HG03460 (cell line): ENCODE results near the gene RB1.
A peak's percentile ranks its signal among the peaks of the same experiment; 100 is the strongest.

Experiments
- ATAC-seq: cut with Tn5 transposase; IDR thresholded peaks from one replicate; pipeline ENCODE4 v1.9.1; 2021; ENCODE audit not compliant: unreplicated experiment

RB1 gene

DNA sequence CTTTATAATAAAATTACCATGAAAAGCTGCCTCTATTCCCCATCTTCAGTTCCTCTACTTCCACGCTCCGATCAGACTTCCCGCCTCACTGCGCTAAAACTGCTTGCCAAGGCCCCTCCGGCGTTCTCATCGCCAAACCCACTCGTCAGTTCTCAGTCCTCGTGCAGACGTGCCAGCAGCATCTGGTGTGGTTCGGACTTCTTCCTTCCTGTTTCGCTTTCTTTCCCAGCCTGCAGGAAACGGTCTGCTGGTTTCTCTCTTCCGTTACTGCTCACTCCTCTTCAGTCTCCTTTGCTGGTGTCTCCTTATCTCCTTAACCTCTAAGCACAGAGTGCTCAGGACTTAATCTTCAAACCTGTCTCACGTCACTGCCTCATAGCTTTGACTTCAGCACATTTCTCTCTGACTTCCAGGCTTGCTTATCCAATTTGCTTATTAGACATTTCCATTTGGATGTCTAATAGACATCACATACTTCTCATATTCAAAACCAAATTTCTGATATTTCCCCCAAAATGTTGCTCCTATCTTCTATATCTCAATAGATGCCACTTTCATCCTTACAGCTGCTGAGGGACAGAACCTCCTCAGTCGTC lies 189.0 kb downstream of the RB1 start:
- peak; percentile 85 for ATAC-seq

DNA sequence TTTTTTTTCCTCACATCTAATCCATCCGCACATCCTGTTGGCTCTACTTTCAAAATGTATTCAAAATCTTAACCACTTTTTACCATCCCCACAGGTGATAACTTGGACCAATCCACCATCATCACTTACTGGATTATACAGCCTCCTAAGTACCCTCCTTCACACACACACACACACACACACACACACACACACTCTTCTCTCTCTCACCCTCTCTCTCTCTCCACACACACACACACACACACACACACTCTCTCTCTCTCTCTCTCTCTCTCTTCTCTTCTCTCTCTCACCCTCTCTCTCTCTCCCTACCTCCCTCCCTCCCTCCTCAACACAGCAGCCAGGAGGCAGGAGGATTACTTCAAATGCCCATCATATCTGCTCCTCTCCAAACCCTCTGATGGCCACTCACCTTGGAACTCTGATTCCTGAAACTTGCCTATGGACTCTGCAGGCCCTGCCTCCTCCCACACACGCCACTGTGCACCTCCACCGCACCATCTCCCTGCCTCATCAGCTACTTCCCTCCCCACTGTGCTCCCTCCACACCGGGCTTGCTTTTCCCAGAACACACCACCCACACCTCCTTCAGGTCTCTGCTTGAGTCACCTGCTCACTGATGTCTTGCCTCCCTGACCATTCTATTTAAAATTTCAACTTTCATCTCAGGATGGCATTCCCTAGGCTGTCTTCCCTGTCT lies 189.7 kb downstream of the RB1 start:
- no peak for ATAC-seq

DNA sequence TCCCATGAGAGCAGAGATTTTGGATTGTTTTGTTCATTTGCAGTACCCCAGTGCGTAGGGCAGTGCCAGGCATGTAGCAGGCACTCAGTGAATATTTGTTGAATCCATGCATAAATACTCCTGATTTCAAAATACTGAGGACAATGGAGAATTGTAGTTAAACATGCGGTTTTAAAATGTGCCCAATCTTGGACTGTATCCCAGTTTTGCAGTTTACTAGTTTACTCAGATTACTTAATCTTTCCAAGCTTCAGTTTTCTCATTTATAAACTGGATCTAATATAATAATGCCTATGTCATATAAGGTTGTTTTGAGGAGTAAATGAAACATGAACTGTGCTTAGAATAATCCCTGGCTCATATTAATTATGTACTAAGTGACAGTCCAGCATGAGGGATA lies 190.3 kb downstream of the RB1 start:
- ATAC-seq = no peak

DNA sequence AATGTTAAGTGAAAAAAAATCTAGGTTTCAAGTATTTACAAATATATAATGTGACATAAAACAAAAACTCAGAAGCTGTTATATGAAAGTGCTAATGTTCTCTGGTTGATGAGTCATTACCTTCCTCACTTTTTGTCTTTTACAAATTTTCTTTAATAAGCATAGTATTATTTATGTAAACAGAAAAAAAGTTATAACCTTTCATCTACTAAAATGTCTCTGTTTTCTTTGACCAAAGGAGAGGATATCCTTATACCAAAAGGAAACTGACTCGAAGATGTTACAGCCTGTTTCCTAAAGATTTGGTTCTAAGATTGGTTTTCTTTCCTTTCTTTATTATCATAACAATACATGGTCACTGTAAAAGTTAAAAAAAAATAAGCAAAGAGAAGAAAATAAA lies 191.3 kb downstream of the RB1 start:
- no peak for ATAC-seq

DNA sequence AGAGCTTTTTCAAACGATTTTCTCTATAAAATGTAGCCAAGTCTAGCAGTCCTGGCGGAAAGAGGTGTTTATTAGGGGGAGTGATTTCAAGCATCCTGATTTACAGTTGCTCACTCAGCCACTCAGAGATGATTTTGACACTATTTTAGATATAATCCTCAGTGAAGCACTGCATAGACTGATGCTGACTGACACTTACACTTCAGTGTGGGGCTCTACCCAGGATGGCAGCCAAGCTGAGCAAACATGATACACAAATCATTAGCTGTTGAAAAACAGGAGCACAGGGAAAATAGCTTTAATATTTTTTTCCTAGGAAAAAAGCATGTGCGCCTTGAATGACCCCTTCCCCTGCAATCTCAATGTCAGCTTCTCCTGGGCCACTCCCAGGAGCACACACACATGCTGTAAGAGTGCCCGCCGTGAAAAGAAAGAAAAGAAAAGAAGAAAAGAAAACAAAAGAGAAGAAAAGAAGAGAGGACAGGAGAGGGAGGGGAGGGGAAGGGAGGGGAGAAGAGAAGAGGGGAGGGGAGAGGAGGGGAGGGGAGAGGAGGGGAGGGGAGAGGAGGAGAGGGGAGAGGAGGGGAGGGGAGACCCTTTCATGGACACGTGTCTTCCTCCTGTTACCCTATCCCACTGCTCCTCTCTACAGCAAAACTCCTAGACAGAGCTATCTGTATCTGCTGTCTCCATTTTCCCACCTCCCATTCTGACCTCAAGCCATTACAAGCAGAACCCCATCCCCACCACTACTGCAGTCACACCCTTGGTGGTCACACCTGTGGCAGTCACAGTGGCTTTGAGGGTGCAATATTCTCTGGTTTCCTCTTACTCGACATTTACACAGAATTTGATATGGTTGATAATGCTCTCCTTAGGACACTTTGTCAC lies 193.0 kb downstream of the RB1 start:
- no peak for ATAC-seq

DNA sequence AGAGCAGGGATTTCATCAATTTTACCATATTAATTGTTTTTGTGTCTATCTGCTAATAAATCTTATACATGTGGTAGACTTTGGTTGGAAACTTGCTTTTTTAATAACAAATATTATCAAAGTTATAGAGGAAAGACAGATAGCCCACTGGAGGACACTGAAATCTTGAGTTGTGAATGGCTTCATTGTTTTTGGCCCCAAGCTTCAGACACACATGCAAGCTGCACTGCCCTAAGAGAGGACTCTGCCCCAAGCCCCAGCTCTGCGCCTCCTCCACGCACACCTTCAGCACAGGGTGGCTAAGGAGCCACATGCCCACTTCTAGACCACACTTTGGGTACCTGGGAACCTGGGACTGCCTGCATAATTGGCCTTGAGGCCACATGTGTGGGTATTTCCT lies 194.1 kb downstream of the RB1 start:
- no peak for ATAC-seq

DNA sequence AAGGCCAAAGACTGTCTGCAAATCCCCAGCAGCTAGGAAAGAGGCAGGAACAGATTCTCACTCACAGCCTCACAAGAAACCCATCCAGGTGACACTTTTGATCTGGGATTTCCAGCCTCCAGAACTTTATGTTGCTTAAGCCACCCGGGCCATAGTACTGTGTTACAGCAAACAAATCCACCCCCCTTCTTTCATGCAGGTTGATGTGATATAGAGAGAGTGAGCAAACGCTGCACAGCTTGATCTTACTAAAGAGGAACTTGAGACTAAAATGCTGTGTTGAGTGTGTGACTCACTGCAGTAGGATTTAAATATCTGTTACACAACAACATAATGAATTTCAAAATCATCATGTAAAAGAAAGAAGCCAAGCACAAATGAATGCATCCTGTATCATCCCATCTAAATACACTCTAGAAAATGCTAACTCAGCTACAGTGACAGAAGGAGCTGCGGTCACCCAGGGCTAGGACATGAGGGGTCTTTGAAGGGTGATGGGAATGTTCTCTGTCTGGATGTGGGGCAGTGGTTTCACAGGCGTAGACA lies 197.2 kb downstream of the RB1 start:
- peak; percentile 51 for ATAC-seq

DNA sequence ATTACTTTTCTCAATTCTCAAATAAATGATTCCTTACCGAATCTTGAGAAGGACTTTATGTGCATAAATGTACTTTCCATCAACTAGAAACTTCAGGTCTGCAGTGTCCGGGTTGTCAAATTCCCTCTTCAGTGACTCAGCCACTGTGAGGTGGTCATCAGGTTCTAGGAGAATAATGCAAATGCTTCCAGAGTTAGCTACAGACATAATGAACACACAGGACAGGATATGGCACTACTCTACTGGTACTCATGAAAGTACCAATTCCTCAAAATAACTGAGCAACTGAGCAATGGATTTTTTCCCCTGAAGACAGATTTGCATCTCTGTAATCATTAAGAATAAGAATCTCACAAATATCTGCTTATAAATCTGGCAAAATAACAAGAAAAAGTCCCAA lies 198.2 kb downstream of the RB1 start:
- ATAC-seq = peak; percentile 32

DNA sequence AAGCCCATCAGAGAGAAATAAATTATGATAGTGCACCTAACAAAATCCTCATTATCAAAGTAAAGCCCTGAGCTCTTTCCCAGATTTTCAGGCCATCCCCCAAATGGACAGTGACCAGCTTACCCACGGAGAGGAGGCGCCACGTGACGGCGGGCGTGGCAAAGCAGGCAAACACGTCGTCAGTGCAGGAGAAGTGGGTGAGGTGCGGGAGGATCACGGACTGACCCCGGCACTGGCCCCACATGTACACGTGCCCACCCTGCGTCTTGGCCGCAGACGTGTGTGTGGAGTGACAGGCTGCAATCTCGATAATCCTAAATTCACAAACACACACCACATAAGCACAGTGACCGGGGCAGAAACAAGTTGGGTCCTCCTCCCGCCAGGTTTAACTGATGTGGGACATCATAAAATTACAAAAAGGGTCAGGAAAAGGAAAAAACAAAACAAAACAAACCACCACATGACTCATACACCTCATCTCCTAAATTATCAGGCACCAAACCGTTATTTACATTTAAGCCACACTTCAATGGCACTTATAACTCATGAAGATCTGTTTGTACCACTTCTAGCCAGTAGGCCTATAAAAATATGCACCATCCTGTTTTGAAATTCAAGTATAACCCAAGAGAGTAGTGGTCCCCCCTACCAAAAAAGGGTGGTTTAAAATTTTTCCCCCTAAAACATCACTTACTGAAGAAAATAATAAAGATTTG lies 199.2 kb downstream of the RB1 start:
- no peak for ATAC-seq

DNA sequence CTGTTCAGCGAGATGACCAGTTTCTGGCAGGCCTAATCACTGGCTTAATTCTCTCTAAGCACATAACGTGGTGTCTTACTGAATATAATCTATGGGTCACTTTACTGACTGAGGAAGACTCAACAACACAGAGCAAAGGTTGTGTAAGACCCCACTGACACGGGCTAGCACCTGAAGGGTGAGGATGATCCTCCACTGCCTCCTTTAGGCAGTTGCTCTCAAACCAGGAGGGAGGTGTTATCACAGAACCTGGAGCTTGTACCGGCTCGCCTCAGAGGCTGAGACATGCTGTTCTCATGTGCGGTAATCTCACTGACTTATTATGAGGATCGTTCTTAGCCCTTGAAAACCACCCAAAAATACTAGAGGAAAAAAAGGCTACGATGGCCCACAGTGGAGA lies 201.1 kb downstream of the RB1 start:
- ATAC-seq = no peak

DNA sequence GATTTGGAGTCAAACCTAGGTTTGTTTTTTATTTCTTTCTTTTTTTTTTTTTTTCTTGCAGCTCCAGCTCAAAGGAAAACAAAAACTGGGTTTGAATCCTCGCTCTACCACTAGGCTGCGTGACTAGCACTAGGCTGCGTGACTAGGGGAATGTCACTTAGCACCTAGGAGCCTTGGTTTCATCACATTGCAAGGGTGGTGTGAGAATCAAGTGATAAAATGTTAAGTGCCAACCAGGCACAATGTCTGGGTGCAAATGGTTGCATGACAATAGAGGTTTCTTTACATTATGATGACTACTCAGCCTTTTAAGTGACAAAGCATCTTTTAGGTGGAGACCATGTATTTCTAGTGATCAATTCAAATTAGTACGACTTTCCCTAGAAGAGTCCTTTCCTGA lies 201.5 kb downstream of the RB1 start:
- no peak for ATAC-seq

DNA sequence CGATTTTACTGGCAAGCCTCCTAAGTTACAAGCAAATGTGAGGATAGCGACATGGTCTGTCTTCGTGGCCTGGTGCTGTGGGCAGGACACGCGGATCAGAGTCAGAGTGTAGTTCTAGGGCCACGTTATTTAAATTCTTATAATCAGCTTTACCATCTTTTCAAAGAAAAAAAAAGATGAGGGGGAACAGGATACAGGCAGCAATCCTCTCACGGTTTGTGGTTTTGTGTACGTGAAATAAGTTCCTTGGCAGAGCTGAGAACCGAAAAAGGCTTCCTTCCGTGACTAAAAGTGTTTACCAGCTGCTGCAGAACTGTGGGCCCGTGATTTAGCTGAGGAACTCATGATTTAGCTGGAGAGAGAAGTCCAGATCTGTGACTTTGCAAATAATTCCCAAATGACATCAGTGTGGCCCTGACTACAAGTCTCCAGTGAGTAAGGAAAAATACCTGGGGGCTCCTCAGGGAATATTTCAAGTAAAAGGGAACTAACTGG lies 202.1 kb downstream of the RB1 start:
- ATAC-seq = peak; percentile 56

DNA sequence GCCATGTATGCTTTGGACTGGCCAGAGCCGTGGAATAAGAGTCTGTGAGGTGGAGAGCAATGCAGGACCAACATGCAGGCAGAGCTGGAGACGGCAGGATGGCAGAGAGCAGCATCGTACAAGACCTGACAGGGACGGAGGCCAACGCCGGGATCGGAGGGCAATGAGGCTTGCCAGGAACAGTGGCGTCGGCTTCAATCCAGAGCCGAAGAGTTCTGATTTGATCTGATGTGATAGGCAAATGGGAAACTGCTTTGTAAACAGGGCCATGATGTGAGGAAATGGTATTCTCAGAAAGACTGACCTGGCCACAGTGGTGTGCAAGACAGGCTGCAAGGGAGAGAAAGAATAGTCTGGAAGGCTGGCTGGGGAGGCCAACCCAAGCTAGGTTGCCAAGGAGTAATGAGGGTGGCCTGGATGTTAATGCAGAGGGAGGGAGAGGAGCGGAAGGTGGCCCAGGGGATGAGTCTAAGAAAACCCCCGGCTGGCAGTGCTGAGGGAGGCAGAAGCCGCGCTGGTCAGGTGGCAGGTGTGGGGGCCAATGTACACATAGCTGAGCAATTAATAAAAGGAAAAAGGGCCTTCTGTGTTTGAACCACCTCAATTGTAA lies 202.6 kb downstream of the RB1 start:
- ATAC-seq = peak; percentile 24

DNA sequence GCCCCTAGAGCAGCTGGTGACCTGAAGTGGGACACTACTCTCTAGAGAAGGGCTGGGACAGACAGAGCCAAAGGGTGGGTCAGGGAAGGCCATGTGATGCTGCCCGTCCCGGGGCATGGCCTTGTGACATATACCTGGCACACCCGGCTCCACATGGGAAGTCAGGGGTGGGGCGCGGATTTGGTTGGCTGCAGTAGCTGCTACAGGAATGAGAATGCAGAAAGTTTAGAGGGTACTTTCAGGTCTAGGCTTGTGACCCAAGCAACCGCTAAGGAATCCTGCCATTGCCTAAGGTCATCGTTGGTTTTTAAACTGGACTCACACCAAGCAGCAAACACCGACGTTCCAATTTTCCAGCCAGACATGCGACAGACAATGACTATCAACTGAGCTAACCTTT lies 203.5 kb downstream of the RB1 start:
- ATAC-seq = no peak

DNA sequence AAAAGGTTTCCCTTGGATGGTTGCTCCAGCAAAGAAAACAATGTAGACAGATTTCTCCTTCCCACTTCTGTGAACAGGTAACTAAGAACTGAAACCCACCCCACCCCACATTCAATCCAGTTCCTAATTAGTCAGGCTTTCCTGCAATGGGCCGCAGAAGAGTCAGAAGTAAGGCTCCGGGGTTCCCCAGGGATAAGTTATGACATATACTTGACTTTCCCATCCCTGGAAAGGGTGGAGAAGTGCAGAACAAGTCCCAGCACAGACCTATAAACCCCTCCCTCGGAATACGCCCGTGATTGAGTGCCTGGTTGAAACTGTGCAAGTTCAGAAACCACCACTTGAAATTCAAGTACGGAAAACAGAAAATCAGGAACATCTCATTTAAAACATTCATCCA lies 204.5 kb downstream of the RB1 start:
- ATAC-seq = no peak

DNA sequence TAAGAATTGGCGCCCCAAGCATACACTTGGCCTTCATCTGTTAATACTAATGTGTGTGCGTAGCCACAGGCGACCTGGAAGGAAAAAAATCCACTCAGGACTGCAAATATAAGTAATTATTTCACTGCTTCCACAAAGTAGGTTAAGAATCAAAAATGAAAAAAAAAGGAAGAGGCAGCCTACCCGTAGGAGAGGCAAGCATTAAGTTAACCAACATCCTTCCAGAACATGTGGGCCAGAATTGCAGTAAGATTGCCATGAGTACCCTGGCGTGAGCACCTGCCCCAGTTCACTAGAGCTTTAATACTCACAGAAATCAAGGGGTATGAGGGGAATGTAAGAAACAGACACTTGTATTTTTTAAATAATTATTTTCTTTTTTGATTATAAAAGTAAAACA lies 207.1 kb downstream of the RB1 start:
- ATAC-seq = no peak

DNA sequence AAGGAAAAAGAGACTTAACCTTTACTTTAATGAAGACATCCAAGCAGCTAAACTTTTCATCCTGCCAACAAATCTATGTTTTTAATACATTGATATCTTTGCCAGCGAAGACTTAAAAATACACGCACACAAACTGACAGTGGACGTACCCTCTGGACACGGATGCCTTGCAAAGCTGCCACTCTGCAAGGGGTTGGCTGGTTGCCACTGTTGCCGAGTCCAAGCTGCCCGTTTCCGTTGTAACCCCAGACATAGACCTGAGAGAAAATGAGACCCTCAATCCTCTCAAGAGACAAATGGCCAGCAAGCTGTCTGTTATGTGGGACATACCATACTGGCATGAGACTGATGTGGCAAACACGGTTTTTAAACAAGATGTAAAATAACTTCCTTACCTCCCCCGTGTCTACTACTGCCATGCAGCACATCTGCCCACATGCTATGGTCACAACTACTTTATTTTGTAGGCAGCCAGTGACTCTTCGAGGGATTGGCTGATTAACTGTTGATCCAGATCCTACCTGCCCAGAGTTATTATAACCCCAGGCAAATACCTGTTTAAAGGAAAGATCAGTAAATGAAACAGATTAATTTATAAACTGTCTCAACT lies 208.2 kb downstream of the RB1 start:
- ATAC-seq = no peak

DNA sequence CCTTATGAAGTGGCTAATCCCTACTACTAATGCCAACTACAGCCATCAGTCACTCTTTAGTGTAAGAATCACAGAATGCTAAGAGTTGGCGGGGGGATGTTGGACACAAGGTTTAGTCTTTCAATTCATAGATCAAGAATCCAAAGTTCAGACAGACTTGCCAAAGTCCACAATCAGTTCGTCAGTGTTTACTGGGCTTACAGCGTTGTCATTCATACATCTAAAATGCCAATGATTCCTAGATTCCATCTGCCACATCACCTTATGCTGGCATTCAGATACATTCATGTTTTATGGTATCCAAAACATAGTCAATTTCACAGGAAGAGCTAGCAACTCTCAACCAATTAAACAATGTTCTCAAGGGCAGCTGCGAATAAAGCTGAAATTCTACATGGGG lies 211.2 kb downstream of the RB1 start:
- no peak for ATAC-seq

DNA sequence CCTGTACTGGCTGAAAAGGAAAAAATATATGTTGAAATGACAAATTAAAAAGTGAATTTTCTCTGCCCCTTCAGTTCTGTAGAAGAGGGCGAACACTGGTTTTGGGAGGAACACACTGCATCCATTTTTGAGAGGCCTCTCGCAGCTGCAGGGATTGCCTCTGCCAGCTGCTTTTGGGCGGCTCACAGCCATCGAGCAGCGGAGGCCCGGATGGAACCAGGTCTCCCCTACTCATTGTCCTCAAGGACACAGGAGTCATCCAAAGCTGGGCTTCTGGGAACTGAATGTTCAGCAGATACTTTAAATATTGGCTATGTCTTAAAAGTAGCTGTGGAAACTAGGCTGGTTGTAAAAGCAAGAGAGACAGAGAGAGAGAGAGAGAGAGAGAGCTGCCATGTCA lies 212.2 kb downstream of the RB1 start:
- no peak for ATAC-seq

DNA sequence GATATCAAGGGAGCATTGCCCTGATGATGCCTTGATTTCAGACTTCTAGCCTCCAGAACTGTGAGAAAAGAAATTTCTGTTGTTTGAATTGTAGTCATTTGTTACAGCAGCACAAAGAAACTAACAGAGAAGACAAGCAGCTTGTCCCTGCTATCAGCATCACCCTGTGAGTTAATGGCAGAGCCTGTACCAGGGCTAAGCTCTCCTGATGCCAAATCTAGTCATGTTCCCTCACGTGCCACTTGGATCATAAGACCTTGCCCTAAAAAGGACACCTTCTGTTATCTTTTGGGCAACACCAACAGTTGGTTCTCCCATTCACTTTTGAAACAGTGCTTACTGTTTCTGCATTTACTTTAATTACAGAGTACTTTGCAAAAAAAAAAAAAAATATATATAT lies 214.5 kb downstream of the RB1 start:
- no peak for ATAC-seq
